Stimulated activated memory B cell treated with anti-CD40 and anti-IgM and Interleukin-4, amounts not matched to agents 10 μg/mL and 1 μg/mL and 100 μg/mL, for 72 hours (primary cell): ENCODE measurements around the gene ABHD17A.
"Not testable (repeated sequence)": the region's sequence is repeated elsewhere in the genome, so short reads cannot be mapped to it uniquely, and the experiment has no call there.

Experiments
- ATAC-seq: fragments of 150-1000 bp; cut with Tn5 transposase; 2 replicates; pipeline ENCODE4 v1.10.0; 2021
- H3K27ac Mint-ChIP-seq: one replicate; pipeline ENCODE4 v1.8.0; 2022; ENCODE audit warnings: mild to moderate bottlenecking, mixed read lengths
- H3K27me3 Mint-ChIP-seq: one replicate; pipeline ENCODE4 v1.8.0; 2022; ENCODE audit warnings: mixed read lengths
- H3K36me3 Mint-ChIP-seq: one replicate; pipeline ENCODE4 v1.8.0; 2022; ENCODE audit warnings: mixed read lengths
- H3K4me1 Mint-ChIP-seq: one replicate; pipeline ENCODE4 v1.8.0; 2022; ENCODE audit warnings: mixed read lengths
- H3K4me3 Mint-ChIP-seq: one replicate; pipeline ENCODE4 v1.8.0; 2022; ENCODE audit warnings: mild to moderate bottlenecking, moderate library complexity, mixed read lengths
- H3K9me3 Mint-ChIP-seq: one replicate; pipeline ENCODE4 v1.8.0; 2022; ENCODE audit warnings: mixed read lengths

The ABHD17A gene

GRCh38 chr19:1885398-1886119 is at the start of gene ABHD17A:
ABHD17A (minus strand) TSS chr19:1885496; CDS start chr19:1881566, 3,930 bp downstream.
- Mint-ChIP-seq H3K4me1 (peaks cover 43% of the 10 kb centered on the region), H3K27ac (peak within 1 kb of the TSS; percentile 91), H3K4me3 (peak within 1 kb of the TSS; percentile 100)
- H3K36me3 Mint-ChIP-seq, H3K27me3 Mint-ChIP-seq, H3K9me3 Mint-ChIP-seq: not testable (repeated sequence)
- ATAC-seq, result peak; percentile 94

GRCh38 chr19:1933942-1934341 is 48.6 kb upstream of the ABHD17A start:
- Mint-ChIP-seq H3K9me3 (peaks cover 4% of the 10 kb centered on the region), H3K36me3 (peaks cover 9% of the 10 kb centered on the region), H3K27ac (peak overlapping the region; percentile 85), H3K4me1 (peaks cover 52% of the 10 kb centered on the region), H3K4me3 (no peak overlapping the region), H3K27me3 (no peaks in the 10 kb centered on the region)
- no peak for ATAC-seq

GRCh38 chr19:1933244-1933643 is 47.9 kb upstream of the ABHD17A start:
- peak; percentile 71 for ATAC-seq
- peak overlapping the region; percentile 85 for H3K27ac Mint-ChIP-seq
- peak overlapping the region; percentile 10 for H3K4me3 Mint-ChIP-seq
- peaks cover 55% of the 10 kb centered on the region for H3K4me1 Mint-ChIP-seq
- peaks cover 9% of the 10 kb centered on the region for H3K36me3 Mint-ChIP-seq
- H3K9me3 Mint-ChIP-seq, result peaks cover 4% of the 10 kb centered on the region
- no peaks in the 10 kb centered on the region for H3K27me3 Mint-ChIP-seq

- peaks cover 55% of the 10 kb centered on the region for H3K4me1 Mint-ChIP-seq
- H3K27ac Mint-ChIP-seq, result peak overlapping the region; percentile 85
- H3K36me3 Mint-ChIP-seq, result peaks cover 9% of the 10 kb centered on the region
- H3K4me3 Mint-ChIP-seq, result peak overlapping the region; percentile 6
- peaks cover 4% of the 10 kb centered on the region for H3K9me3 Mint-ChIP-seq
- no peak for ATAC-seq
- no peaks in the 10 kb centered on the region for H3K27me3 Mint-ChIP-seq
Measured at GRCh38 chr19:1932395-1932794, 47.1 kb upstream of the ABHD17A start.

- no peak for ATAC-seq
- Mint-ChIP-seq H3K4me1 (peaks cover 51% of the 10 kb centered on the region), H3K9me3 (peaks cover 4% of the 10 kb centered on the region), H3K36me3 (peaks cover 6% of the 10 kb centered on the region), H3K27ac (no peak overlapping the region), H3K4me3 (no peak overlapping the region), H3K27me3 (no peaks in the 10 kb centered on the region)
Measured at GRCh38 chr19:1931445-1931844, 46.1 kb upstream of the ABHD17A start.

- Mint-ChIP-seq H3K27ac (peak overlapping the region; percentile 76), H3K4me1 (peaks cover 38% of the 10 kb centered on the region), H3K36me3 (peaks cover 6% of the 10 kb centered on the region), H3K4me3 (peak overlapping the region; percentile 78), H3K27me3 (no peaks in the 10 kb centered on the region), H3K9me3 (no peaks in the 10 kb centered on the region)
- ATAC-seq, result peak; percentile 93
Measured at GRCh38 chr19:1929021-1929742, 43.9 kb upstream of the ABHD17A start.

- peaks cover 49% of the 10 kb centered on the region for H3K4me1 Mint-ChIP-seq
- no peaks in the 10 kb centered on the region for H3K9me3 Mint-ChIP-seq
- H3K4me3 Mint-ChIP-seq, result no peak overlapping the region
- no peak for ATAC-seq
- H3K36me3 Mint-ChIP-seq, result peaks cover 25% of the 10 kb centered on the region
- no peak overlapping the region for H3K27ac Mint-ChIP-seq
- no peaks in the 10 kb centered on the region for H3K27me3 Mint-ChIP-seq
Measured at GRCh38 chr19:1925544-1925943, 40.2 kb upstream of the ABHD17A start.

- Mint-ChIP-seq H3K4me1 (peaks cover 42% of the 10 kb centered on the region), H3K9me3 (no peaks in the 10 kb centered on the region), H3K27ac (no peak overlapping the region), H3K4me3 (no peak overlapping the region), H3K27me3 (no peaks in the 10 kb centered on the region), H3K36me3 (peaks cover 31% of the 10 kb centered on the region)
- ATAC-seq, result no peak
Measured at GRCh38 chr19:1924320-1924961, 39.1 kb upstream of the ABHD17A start.

- H3K4me1 Mint-ChIP-seq, result peaks cover 36% of the 10 kb centered on the region
- ATAC-seq, result peak; percentile 89
- no peak overlapping the region for H3K4me3 Mint-ChIP-seq
- H3K9me3 Mint-ChIP-seq, result no peaks in the 10 kb centered on the region
- H3K27me3 Mint-ChIP-seq, result no peaks in the 10 kb centered on the region
- peaks cover 38% of the 10 kb centered on the region for H3K36me3 Mint-ChIP-seq
- H3K27ac Mint-ChIP-seq, result peak overlapping the region; percentile 91
Measured at GRCh38 chr19:1923319-1923718, 38.0 kb upstream of the ABHD17A start.

GRCh38 chr19:1922803-1923202 is 37.5 kb upstream of the ABHD17A start:
- H3K4me1 Mint-ChIP-seq, result peaks cover 36% of the 10 kb centered on the region

GRCh38 chr19:1921825-1922224 is 36.5 kb upstream of the ABHD17A start:
- no peaks in the 10 kb centered on the region for H3K9me3 Mint-ChIP-seq
- ATAC-seq, result no peak
- peaks cover 36% of the 10 kb centered on the region for H3K4me1 Mint-ChIP-seq
- no peak overlapping the region for H3K4me3 Mint-ChIP-seq
- H3K27me3 Mint-ChIP-seq, result no peaks in the 10 kb centered on the region
- H3K27ac Mint-ChIP-seq, result peak overlapping the region; percentile 91
- peaks cover 49% of the 10 kb centered on the region for H3K36me3 Mint-ChIP-seq

More at GRCh38 chr19:1922803-1923202, 37.5 kb upstream of the ABHD17A start:
- ATAC-seq, result no peak
- Mint-ChIP-seq H3K36me3 (peaks cover 43% of the 10 kb centered on the region), H3K4me3 (no peak overlapping the region), H3K9me3 (no peaks in the 10 kb centered on the region), H3K27ac (peak overlapping the region; percentile 91), H3K27me3 (no peaks in the 10 kb centered on the region)

- Mint-ChIP-seq H3K4me3 (no peak overlapping the region), H3K27me3 (no peaks in the 10 kb centered on the region), H3K27ac (peak overlapping the region; percentile 91), H3K36me3 (peaks cover 49% of the 10 kb centered on the region), H3K4me1 (peaks cover 36% of the 10 kb centered on the region), H3K9me3 (no peaks in the 10 kb centered on the region)
- ATAC-seq, result no peak
Measured at GRCh38 chr19:1921326-1921725, 36.0 kb upstream of the ABHD17A start.

- H3K9me3 Mint-ChIP-seq, result no peaks in the 10 kb centered on the region
- H3K4me1 Mint-ChIP-seq, result peaks cover 36% of the 10 kb centered on the region
- no peak for ATAC-seq
- peak overlapping the region; percentile 91 for H3K27ac Mint-ChIP-seq
- H3K36me3 Mint-ChIP-seq, result peaks cover 49% of the 10 kb centered on the region
- H3K27me3 Mint-ChIP-seq, result no peaks in the 10 kb centered on the region
- no peak overlapping the region for H3K4me3 Mint-ChIP-seq
Measured at GRCh38 chr19:1920644-1921043, 35.3 kb upstream of the ABHD17A start.

- H3K9me3 Mint-ChIP-seq, result no peaks in the 10 kb centered on the region
- H3K27me3 Mint-ChIP-seq, result no peaks in the 10 kb centered on the region
- H3K4me1 Mint-ChIP-seq, result peaks cover 30% of the 10 kb centered on the region
- H3K36me3 Mint-ChIP-seq, result peaks cover 41% of the 10 kb centered on the region
- no peak for ATAC-seq
- no peak overlapping the region for H3K27ac Mint-ChIP-seq
- no peak overlapping the region for H3K4me3 Mint-ChIP-seq
Measured at GRCh38 chr19:1918975-1919374, 33.7 kb upstream of the ABHD17A start.

GRCh38 chr19:1917926-1918325 is 32.6 kb upstream of the ABHD17A start:
- peaks cover 42% of the 10 kb centered on the region for H3K36me3 Mint-ChIP-seq
- no peaks in the 10 kb centered on the region for H3K27me3 Mint-ChIP-seq
- no peak overlapping the region for H3K4me3 Mint-ChIP-seq
- no peak overlapping the region for H3K27ac Mint-ChIP-seq
- no peak for ATAC-seq
- H3K4me1 Mint-ChIP-seq, result peaks cover 20% of the 10 kb centered on the region
- H3K9me3 Mint-ChIP-seq, result no peaks in the 10 kb centered on the region
